ACC112 (cell line): Measurements from ENCODE around the gene CGB5.
A peak's percentile ranks its signal among the peaks of the same experiment; 100 is the strongest.
"Not testable (repeated sequence)": the region's sequence is repeated elsewhere in the genome, so short reads cannot be mapped to it uniquely, and the experiment has no call there.

Source experiments
- H2AFZ ChIP-seq: fragments of 200-600 bp; sonication (generic); one replicate; pipeline ENCODE4 v1.6.0; 2017; ENCODE audit warnings: antibody characterized with exemption, low read length; ENCODE audit not compliant: unreplicated experiment
- H3K27ac ChIP-seq: fragments of 200-600 bp; sonication (generic); 2 replicates; pipeline ENCODE4 v1.5.1; 2014; ENCODE audit warnings: low read depth, mild to moderate bottlenecking, antibody characterized with exemption, low read length, moderate library complexity
- H3K27me3 ChIP-seq: fragments of 200-600 bp; sonication (generic); 2 replicates; pipeline ENCODE4 v1.6.1; 2014; ENCODE audit warnings: mild to moderate bottlenecking, antibody characterized with exemption, low read length, moderate library complexity, mixed read lengths; ENCODE audit not compliant: insufficient read depth
- H3K36me3 ChIP-seq: fragments of 200-600 bp; sonication (generic); 2 replicates; pipeline ENCODE4 v1.6.1; 2016; ENCODE audit warnings: mild to moderate bottlenecking, antibody characterized with exemption, low read length, moderate library complexity, mixed read lengths; ENCODE audit not compliant: insufficient read depth
- H3K4me1 ChIP-seq: fragments of 200-600 bp; sonication (generic); one replicate; pipeline ENCODE4 v1.6.1; 2016; ENCODE audit warnings: low read length, mixed read lengths; ENCODE audit not compliant: insufficient read depth, unreplicated experiment, control insufficient read depth
- H3K4me3 ChIP-seq: fragments of 200-600 bp; sonication (generic); 2 replicates; pipeline ENCODE4 v1.5.1; 2014; ENCODE audit warnings: mild to moderate bottlenecking, low read depth, low read length
- H3K79me2 ChIP-seq: fragments of 200-600 bp; sonication (generic); one replicate; pipeline ENCODE4 v1.6.0; 2016; ENCODE audit warnings: low read length; ENCODE audit not compliant: control insufficient read depth, unreplicated experiment, insufficient read depth

The CGB5 gene

GRCh38 chr19:49043548-49043947, at the start of gene CGB5:
Gene CGB5 (plus strand): TSS chr19:49043848. CDS start chr19:49044210, 362 bp downstream.
- not testable (repeated sequence) for H3K79me2 ChIP-seq, H3K27ac ChIP-seq, H3K36me3 ChIP-seq, H3K27me3 ChIP-seq, H3K4me3 ChIP-seq, H2AFZ ChIP-seq, H3K4me1 ChIP-seq

- Histone ChIP-seq H3K4me1 (peaks cover 8% of the 10 kb centered on the region), H3K27ac (peak overlapping the region; percentile 72), H2AFZ (no peak overlapping the region), H3K27me3 (no peaks in the 10 kb centered on the region), H3K4me3 (peak overlapping the region; percentile 91), H3K79me2 (peaks cover 66% of the 10 kb centered on the region), H3K36me3 (no peaks in the 10 kb centered on the region)
Measured at GRCh38 chr19:48994035-48994386, 49.6 kb upstream of the CGB5 start.

GRCh38 chr19:48997972-48998371, 45.7 kb upstream of the CGB5 start:
- no peaks in the 10 kb centered on the region for H3K36me3 ChIP-seq
- H2AFZ ChIP-seq = no peak overlapping the region
- H3K79me2 ChIP-seq = peaks cover 36% of the 10 kb centered on the region
- no peak overlapping the region for H3K27ac ChIP-seq
- H3K27me3 ChIP-seq = no peaks in the 10 kb centered on the region
- H3K4me1 ChIP-seq = peaks cover 4% of the 10 kb centered on the region
- no peak overlapping the region for H3K4me3 ChIP-seq

GRCh38 chr19:48999481-49000325, 43.9 kb upstream of the CGB5 start:
- Histone ChIP-seq H3K4me1 (peaks cover 4% of the 10 kb centered on the region), H3K27me3 (no peaks in the 10 kb centered on the region), H3K79me2 (peaks cover 26% of the 10 kb centered on the region), H3K36me3 (peaks cover 4% of the 10 kb centered on the region; the same call in 1 of the 2 replicates), H3K4me3 (no peak overlapping the region), H2AFZ (no peak overlapping the region), H3K27ac (no peak overlapping the region)

GRCh38 chr19:49004133-49004532, 39.5 kb upstream of the CGB5 start:
- Histone ChIP-seq H2AFZ (no peak overlapping the region), H3K79me2 (no peaks in the 10 kb centered on the region), H3K27ac (no peak overlapping the region), H3K4me3 (no peak overlapping the region), H3K4me1 (no peaks in the 10 kb centered on the region), H3K36me3 (peaks cover 4% of the 10 kb centered on the region; the same call in 1 of the 2 replicates), H3K27me3 (no peaks in the 10 kb centered on the region)

GRCh38 chr19:49004964-49005614, 38.6 kb upstream of the CGB5 start:
- no peaks in the 10 kb centered on the region for H3K79me2 ChIP-seq
- no peaks in the 10 kb centered on the region for H3K27me3 ChIP-seq
- H3K36me3 ChIP-seq = peaks cover 4% of the 10 kb centered on the region; the same call in 1 of the 2 replicates
- H2AFZ ChIP-seq = no peak overlapping the region
- H3K27ac ChIP-seq = no peak overlapping the region
- no peaks in the 10 kb centered on the region for H3K4me1 ChIP-seq
- H3K4me3 ChIP-seq = no peak overlapping the region

GRCh38 chr19:49006905-49007304, 36.7 kb upstream of the CGB5 start:
- Histone ChIP-seq H3K36me3 (peaks cover 4% of the 10 kb centered on the region; the same call in 1 of the 2 replicates), H2AFZ (no peak overlapping the region), H3K27me3 (no peaks in the 10 kb centered on the region), H3K4me1 (no peaks in the 10 kb centered on the region), H3K27ac (no peak overlapping the region), H3K4me3 (no peak overlapping the region), H3K79me2 (no peaks in the 10 kb centered on the region)

GRCh38 chr19:49009828-49010227, 33.8 kb upstream of the CGB5 start:
- Histone ChIP-seq H3K27ac (no peak overlapping the region), H3K36me3 (no peaks in the 10 kb centered on the region), H3K4me3 (no peak overlapping the region), H3K79me2 (no peaks in the 10 kb centered on the region), H3K27me3 (no peaks in the 10 kb centered on the region), H2AFZ (no peak overlapping the region), H3K4me1 (no peaks in the 10 kb centered on the region)

GRCh38 chr19:49010453-49010852, 33.2 kb upstream of the CGB5 start:
- Histone ChIP-seq H3K36me3 (no peaks in the 10 kb centered on the region), H3K4me3 (no peak overlapping the region), H3K4me1 (no peaks in the 10 kb centered on the region)

GRCh38 chr19:49011194-49011593, 32.5 kb upstream of the CGB5 start:
- H3K4me1 ChIP-seq = no peaks in the 10 kb centered on the region
- H3K79me2 ChIP-seq = no peaks in the 10 kb centered on the region
- H3K27ac ChIP-seq = no peak overlapping the region
- no peak overlapping the region for H2AFZ ChIP-seq
- no peaks in the 10 kb centered on the region for H3K36me3 ChIP-seq
- no peaks in the 10 kb centered on the region for H3K27me3 ChIP-seq
- H3K4me3 ChIP-seq = no peak overlapping the region

More at GRCh38 chr19:49010453-49010852, 33.2 kb upstream of the CGB5 start:
- Histone ChIP-seq H3K27me3 (no peaks in the 10 kb centered on the region), H3K27ac (no peak overlapping the region), H2AFZ (no peak overlapping the region), H3K79me2 (no peaks in the 10 kb centered on the region)
